HG03520 (cell line): Measurements from ENCODE around the gene USP21.

Source experiments
- ATAC-seq: cut with Tn5 transposase; IDR thresholded peaks from one replicate; pipeline ENCODE4 v1.9.1; 2021; ENCODE audit warnings: mild to moderate bottlenecking, moderate library complexity; ENCODE audit not compliant: unreplicated experiment

Gene USP21

GRCh38 chr1:161133220-161133740, 26.0 kb upstream of the USP21 start:
- peak; percentile 7 for ATAC-seq

DNA sequence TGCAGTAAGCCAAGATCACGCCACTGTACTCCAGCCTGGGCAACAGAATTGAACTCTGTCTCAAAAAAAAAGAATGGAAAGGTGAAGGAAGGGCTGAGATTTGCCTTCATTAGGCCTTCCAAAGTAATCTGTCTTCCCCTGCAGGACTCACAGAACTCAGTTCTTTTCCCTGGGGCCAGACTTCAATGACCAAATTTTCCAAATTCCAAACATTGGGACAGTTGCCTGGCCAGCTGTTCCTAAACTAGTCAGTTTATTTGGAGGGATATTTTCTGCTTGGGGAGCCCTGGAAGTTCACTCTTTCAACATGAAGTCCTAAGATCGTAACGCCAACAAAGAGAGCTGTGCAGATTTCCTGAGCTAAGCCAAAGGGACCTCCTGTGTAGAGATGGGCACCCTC, 21.4 kb upstream of the USP21 start:
- ATAC-seq: no peak

GRCh38 chr1:161138431-161138830, 20.9 kb upstream of the USP21 start:
- ATAC-seq: no peak

DNA sequence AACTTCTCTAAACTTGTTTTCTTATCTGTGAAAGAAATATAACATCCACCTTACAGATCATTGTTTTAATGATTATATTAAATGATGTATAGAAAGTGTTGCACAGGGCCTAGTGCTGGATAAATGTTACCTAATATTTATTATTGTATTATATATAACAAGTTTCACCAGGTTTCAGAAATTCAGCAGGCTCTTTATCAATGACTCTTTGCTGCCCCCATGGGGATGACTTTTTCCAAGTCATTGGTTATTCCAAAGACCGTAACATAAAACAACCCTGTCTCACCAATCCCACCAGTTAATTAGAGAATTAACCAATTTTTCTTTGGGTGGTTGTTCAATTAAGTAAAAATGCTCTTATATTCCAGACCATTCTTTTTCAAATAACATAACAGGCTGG, 19.5 kb upstream of the USP21 start:
- ATAC-seq: no peak

- no peak for ATAC-seq
Observed at GRCh38 chr1:161140755-161141400, 18.4 kb upstream of the USP21 start.

- no peak for ATAC-seq
Observed at GRCh38 chr1:161145832-161146231, 13.5 kb upstream of the USP21 start.

DNA sequence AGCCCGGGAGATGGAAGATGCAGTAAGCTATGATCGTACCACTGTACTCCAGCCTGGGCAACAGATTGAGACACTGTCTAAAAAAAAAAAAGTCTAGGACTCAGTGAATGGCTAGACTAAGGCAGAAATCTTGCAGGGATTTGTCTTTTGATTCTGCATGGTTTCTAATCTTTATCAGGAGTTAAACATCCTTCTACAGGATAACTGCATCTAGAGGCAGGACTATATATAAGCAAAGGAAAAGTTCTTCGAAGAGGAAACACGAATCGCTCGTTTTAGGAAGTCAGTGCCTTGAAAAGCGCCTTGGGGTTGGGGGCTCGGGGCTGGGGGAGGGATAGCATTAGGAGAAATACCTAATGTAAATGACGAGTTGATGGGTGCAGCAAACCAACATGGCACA, 6.1 kb upstream of the USP21 start:
- no peak for ATAC-seq

- peak; percentile 78 for ATAC-seq
Observed at GRCh38 chr1:161153682-161154337, 5.5 kb upstream of the USP21 start, which contains the start of gene UFC1. Gene UFC1, plus strand, starts transcription at chr1:161153978. Its CDS starts 20 bp downstream, at chr1:161153998.

DNA sequence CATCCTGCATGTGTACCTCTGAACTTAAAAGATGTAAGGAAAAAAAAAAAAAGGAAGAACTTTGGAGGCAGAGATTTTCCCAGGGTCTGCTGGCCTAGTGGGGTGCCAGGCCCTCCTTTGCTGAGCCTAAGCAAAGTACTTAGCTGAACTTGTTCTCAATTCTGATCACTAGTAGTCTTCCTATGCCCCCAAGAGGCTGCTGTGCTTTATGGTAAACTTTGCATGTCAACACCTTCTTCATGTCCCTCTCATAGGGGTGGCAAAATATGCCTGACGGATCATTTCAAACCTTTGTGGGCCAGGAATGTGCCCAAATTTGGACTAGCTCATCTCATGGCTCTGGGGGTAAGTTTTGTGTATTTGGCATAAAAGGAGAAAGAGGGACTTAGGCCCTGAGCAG, 1.4 kb upstream of the USP21 start:
- ATAC-seq: no peak

DNA sequence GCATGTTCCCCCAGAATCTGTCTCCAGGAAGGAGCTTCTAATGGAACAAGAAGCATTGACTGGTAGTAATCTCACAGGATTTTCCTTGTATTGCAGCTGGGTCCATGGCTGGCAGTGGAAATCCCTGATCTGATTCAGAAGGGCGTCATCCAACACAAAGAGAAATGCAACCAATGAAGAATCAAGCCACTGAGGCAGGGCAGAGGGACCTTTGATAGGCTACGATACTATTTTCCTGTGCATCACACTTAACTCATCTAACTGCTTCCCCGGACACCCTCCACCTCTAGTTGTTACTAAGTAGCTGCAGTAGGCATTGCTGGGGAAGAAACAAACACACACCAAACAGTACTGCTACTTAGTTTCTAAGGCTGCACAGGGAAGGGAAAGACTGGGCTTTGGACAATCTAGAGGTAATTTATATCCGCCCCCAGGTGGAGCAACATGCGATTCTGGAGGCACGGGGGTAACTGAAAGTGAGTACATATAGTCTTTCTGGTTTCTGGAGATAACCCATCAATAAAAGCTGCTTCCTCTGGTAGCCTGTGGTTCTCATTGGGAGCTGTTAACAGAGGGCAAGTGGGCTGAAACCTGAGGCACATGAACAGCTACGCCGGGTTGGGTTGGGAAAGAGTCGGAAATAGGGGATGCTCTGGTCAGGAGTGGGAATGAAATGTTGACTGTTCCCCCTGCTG, 837 bp upstream of the USP21 start:
- ATAC-seq: no peak

DNA sequence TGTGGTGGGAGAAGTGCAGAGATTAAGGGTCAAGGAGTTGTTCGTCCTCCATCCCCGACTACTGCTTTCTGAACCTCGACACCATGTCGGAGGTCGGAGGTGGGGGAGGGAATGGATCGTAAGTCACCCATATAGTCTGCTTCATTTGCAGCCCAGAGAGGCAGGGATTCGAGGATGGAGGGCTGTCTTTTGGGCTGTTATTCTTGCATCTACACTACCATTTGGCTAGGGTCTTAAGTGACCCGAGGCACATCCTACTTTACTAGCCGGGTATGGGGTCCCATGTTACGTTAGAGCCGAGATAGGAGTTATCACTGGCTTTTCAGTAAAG, 578 bp downstream of the USP21 start:
- no peak for ATAC-seq

GRCh38 chr1:161160671-161161145, 1.4 kb downstream of the USP21 start:
- no peak for ATAC-seq

DNA sequence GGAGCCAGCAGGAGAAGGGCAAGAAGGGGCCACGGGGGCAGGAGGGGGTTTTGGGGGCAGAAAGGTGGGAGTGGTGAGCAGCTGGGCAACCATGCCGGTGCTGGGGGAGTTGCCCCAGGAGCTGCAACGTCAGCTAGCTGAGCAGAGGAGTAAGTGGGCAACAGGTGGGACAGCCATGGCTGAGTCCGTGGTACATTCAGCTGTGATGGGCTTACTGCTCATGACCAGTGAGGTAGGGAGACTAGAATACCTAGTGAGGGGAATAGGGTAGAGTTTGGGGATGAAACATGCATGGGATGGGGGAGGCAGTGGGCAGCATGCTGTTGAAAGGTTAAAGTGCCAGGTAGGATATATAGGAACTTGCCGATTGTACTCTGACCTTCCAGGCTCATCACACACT, 2.4 kb downstream of the USP21 start:
- ATAC-seq: no peak

GRCh38 chr1:161162052-161162451, 2.8 kb downstream of the USP21 start:
- ATAC-seq: no peak

DNA sequence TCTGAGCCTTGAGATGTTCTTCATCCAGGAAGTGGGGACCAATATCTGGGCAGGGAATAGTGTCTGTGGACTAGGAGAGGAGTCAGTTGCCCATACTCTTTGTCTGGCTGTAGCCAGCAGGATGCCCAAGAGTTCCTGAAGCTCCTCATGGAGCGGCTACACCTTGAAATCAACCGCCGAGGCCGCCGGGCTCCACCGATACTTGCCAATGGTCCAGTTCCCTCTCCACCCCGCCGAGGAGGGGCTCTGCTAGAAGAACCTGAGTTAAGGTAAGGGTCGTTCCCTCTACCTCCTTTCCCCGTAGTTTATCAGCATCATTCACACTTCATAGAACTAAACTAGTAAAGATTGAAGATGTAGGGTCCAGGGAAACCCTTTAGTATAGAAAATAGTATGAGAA, 3.5 kb downstream of the USP21 start:
- ATAC-seq: no peak

DNA sequence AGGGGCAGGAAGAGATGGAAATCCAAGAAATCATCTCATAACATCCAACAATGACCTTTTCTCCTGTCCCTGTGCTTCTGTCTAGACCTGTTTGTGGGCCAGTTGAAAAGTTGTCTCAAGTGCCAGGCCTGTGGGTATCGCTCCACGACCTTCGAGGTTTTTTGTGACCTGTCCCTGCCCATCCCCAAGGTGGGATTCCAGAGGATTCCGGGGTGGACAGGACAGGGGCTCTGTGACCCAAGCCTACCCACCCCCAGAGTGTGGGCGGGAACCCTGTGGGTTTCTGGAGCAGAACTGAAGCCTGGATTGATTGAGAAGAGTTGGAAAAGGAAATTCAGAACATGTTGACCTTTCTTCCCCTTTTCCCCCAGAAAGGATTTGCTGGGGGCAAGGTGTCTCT, 4.5 kb downstream of the USP21 start:
- no peak for ATAC-seq

- no peak for ATAC-seq
Observed at GRCh38 chr1:161164901-161165610, 5.8 kb downstream of the USP21 start.

- peak; percentile 87 for ATAC-seq
Observed at GRCh38 chr1:161165742-161166668, 6.7 kb downstream of the USP21 start, which contains the start of gene PPOX. Gene PPOX, plus strand, starts transcription at chr1:161166426. Its CDS starts 422 bp downstream, at chr1:161166848.

- no peak for ATAC-seq
Observed at GRCh38 chr1:161166669-161167548, 7.6 kb downstream of the USP21 start.
